K562 (cell line): ENCODE measurements around the gene LAPTM5. TPM values are rescaled to one million over a fixed set of nuclear protein-coding genes. Genes with fewer than 3 reads are reported as not detected.

ENCODE experiments used
- DMBX1 ChIP-seq: fragments of 250-450 bp; sonication (Bioruptor Pico); IDR thresholded peaks from 2 replicates; pipeline ENCODE4 v1.8.0; 2022; ENCODE audit warnings: inconsistent platforms, mild to moderate bottlenecking, moderate library complexity, borderline replicate concordance
- E2F8 ChIP-seq: fragments of 450-650 bp; IDR thresholded peaks from 2 replicates; pipeline ENCODE4 v1.7.1; 2018; ENCODE audit warnings: mild to moderate bottlenecking, low read depth; ENCODE audit not compliant: partially characterized antibody
- EP400 ChIP-seq: fragments of 450-650 bp; IDR thresholded peaks from 2 replicates; pipeline ENCODE4 v1.6.1; 2017; ENCODE audit warnings: antibody characterized with exemption, mild to moderate bottlenecking, moderate library complexity
- HIVEP1 ChIP-seq: fragments of 250-450 bp; sonication (Bioruptor Pico); IDR thresholded peaks from 2 replicates; pipeline ENCODE4 v1.4.0; 2020; ENCODE audit warnings: mild to moderate bottlenecking
- JUN ChIP-seq, 2 experiments: sonication (generic) in 1 of 2; formaldehyde crosslinking in 1 of 2; IDR thresholded peaks; 2 replicates each; pipeline versions ENCODE4 v1.6.1 to v1.8.0; 2012 to 2022; ENCODE audit warnings: borderline replicate concordance in 2 of 2, mild to moderate bottlenecking in 2 of 2, improper control_type of control experiment in 1 of 2, low read depth in 1 of 2, low read length in 1 of 2, missing genetic modification reagents in 1 of 2
- KLF13 ChIP-seq: fragments of 450-650 bp; IDR thresholded peaks from 2 replicates; pipeline ENCODE4 v1.6.1; 2016; ENCODE audit warnings: missing genetic modification characterization, low read depth, mild to moderate bottlenecking, missing compliant biosample characterization, moderate library complexity, borderline replicate concordance
- NFYB ChIP-seq: IDR thresholded peaks from 2 replicates; pipeline ENCODE4 v1.6.1; 2011; ENCODE audit warnings: mild to moderate bottlenecking, moderate library complexity; ENCODE audit not compliant: insufficient read length; ENCODE audit errors: extremely low read depth
- RFX5 ChIP-seq: IDR thresholded peaks from 2 replicates; pipeline ENCODE4 v1.6.1; 2011; ENCODE audit warnings: low read depth, mild to moderate bottlenecking, improper control_type of control experiment, low read length
- SAP30 ChIP-seq: fragments of 200-600 bp; sonication (generic); IDR thresholded peaks from 2 replicates; pipeline ENCODE4 v1.6.1; 2012; ENCODE audit warnings: borderline replicate concordance, low read depth, mild to moderate bottlenecking, moderate library complexity, low read length, control low read depth, inconsistent platforms; ENCODE audit not compliant: insufficient read depth, poor library complexity, severe bottlenecking
- TAF7 ChIP-seq: fragments of 450-650 bp; IDR thresholded peaks from 2 replicates; pipeline ENCODE4 v1.6.1; 2016; ENCODE audit warnings: missing genetic modification characterization, missing compliant biosample characterization
- ZBTB5 ChIP-seq: fragments of 450-650 bp; IDR thresholded peaks from 2 replicates; pipeline ENCODE4 v1.6.1; 2017; ENCODE audit warnings: antibody characterized with exemption
- ZNF212 ChIP-seq: fragments of 450-650 bp; formaldehyde crosslinking; IDR thresholded peaks from 2 replicates; pipeline ENCODE4 v1.4.0; 2020; ENCODE audit warnings: mild to moderate bottlenecking
- ZNF407 ChIP-seq: fragments of 450-650 bp; IDR thresholded peaks from 2 replicates; pipeline ENCODE4 v1.6.1; 2016; ENCODE audit warnings: low read depth
- polyA plus RNA-seq, 8 experiments: library from polyadenylated mRNA; depleted of rRNA in 4 of 8; stranded (reverse) in 5 of 8; unstranded in 3 of 8; fragments of >200 nt; fragmentation: Nextera tagmentation in 2 of 8; fragmentation: Illumina TruSeq in 1 of 8; extraction: Ambion mirVana in 2 of 8; extraction: Trizol in 1 of 8; gene quantifications; 2 replicates each; pipeline versions ENCODE4 v1.2.1 to v1.2.3, GENCODE V29; 2011 to 2014; ENCODE audit warnings: inconsistent platforms in 1 of 8, missing spikeins in 1 of 8
- total RNA-seq, 7 experiments: library from RNA; depleted of rRNA in 6 of 7; stranded (reverse); fragments of >200 nt in 6 of 7; fragmentation: Illumina TruSeq in 2 of 7; extraction: Trizol in 2 of 7; gene quantifications; 2 replicates each; pipeline versions ENCODE4 v1.2.1 to v1.2.3, GENCODE V29; 2011 to 2021; ENCODE audit warnings: low replicate concordance in 1 of 7

The LAPTM5 gene
- total and polyA plus RNA-seq, 9 of the 15 experiments (the other 6 are each of a cell fraction or from before 2014, with no cell fraction given), result 2.4 to 47.3 (median 20.3) TPM

- TF ChIP-seq ZNF407 (no peak), KLF13 (no peak), NFYB (no peak), EP400 (peak; percentile 17; the same call in 1 of the 2 replicates), SAP30 (no peak), DMBX1 (CRISPR knock-in tag) (no peak; the same call in 1 of the 2 replicates), HIVEP1 (CRISPR knock-in tag) (peak; percentile 68; the same call in 1 of the 2 replicates), RFX5 (no peak), TAF7 (tag) (no peak), ZNF212 (CRISPR knock-in tag) (no peak), JUN (IDR thresholded peaks at IDR 0.05; ENCODE audit: borderline replicate concordance, low read depth, low read length) (no peak), JUN (CRISPR knock-in tag; IDR thresholded peaks at IDR 0.05; ENCODE audit: borderline replicate concordance) (0 out of 2 replicates have a peak, but pooled peaks have one; percentile 38), E2F8 (no peak), ZBTB5 (no peak)
Observed at GRCh38 chr1:30760596-30761324, 3.2 kb upstream of the LAPTM5 start (continued).
